Activated B cell treated with CpG ODN at 0.5 μM for 24 hours (primary cell): ENCODE measurements around the gene PLEKHH3. TPM values are rescaled to one million over a fixed set of nuclear protein-coding genes. Genes with fewer than 3 reads are reported as not detected.
"Not testable (repeated sequence)": the region's sequence is repeated elsewhere in the genome, so short reads cannot be mapped to it uniquely, and the experiment has no call there.

Experiments used
- ATAC-seq: fragments of 200-7000 bp; cut with Tn5 transposase; one replicate; pipeline ENCODE4 v1.10.0; 2021; ENCODE audit warnings: low read depth, mild to moderate bottlenecking, moderate library complexity
- CTCF ChIA-PET: fragments of 350-600 bp; sonication (Branson Sonifier 250); formaldehyde crosslinking; loops from one replicate; lab custom pipeline; 2021; ENCODE audit warnings: antibody characterized with exemption; lab: Charles Lee
- POLR2A ChIA-PET: fragments of 350-600 bp; sonication (Branson Sonifier 250); formaldehyde crosslinking; loops from one replicate; lab custom pipeline; 2021; ENCODE audit warnings: antibody characterized with exemption; lab: Charles Lee
- DNase-seq: peaks from one replicate; pipeline ENCODE4 v3.0.0; 2022
- H3K27ac Mint-ChIP-seq: one replicate; pipeline ENCODE4 v1.8.0; 2020; ENCODE audit warnings: mixed read lengths
- H3K27me3 Mint-ChIP-seq: one replicate; pipeline ENCODE4 v1.8.0; 2021; ENCODE audit warnings: mixed read lengths
- H3K36me3 Mint-ChIP-seq: one replicate; pipeline ENCODE4 v1.8.0; 2021; ENCODE audit warnings: low read depth, mixed read lengths
- H3K4me1 Mint-ChIP-seq: one replicate; pipeline ENCODE4 v1.8.0; 2021; ENCODE audit warnings: mixed read lengths
- H3K4me3 Mint-ChIP-seq: one replicate; pipeline ENCODE4 v1.8.0; 2020; ENCODE audit warnings: mild to moderate bottlenecking, mixed read lengths
- H3K9me3 Mint-ChIP-seq: one replicate; pipeline ENCODE4 v1.8.0; 2020; ENCODE audit warnings: mixed read lengths
- intact Hi-C: fragments of 100-400 bp; cut with micrococcal nuclease; formaldehyde crosslinking; loops from one replicate; pipeline ENCODE4 v1.15.1; 2024
- total RNA-seq: library from RNA; stranded (reverse); gene quantifications from 2 replicates; pipeline ENCODE4 v1.2.3, GENCODE V29; 2022
- TF ChIP-seq, protein P1 (sequence below): fragments of 200-600 bp; IDR thresholded peaks from one replicate; pipeline ENCODE4 v1.8.0; 2022; ENCODE audit warnings: antibody characterized with exemption, mild to moderate bottlenecking

PLEKHH3 gene
- total RNA-seq, 1 donor from 2014 or later = 0.80 TPM

DNA sequence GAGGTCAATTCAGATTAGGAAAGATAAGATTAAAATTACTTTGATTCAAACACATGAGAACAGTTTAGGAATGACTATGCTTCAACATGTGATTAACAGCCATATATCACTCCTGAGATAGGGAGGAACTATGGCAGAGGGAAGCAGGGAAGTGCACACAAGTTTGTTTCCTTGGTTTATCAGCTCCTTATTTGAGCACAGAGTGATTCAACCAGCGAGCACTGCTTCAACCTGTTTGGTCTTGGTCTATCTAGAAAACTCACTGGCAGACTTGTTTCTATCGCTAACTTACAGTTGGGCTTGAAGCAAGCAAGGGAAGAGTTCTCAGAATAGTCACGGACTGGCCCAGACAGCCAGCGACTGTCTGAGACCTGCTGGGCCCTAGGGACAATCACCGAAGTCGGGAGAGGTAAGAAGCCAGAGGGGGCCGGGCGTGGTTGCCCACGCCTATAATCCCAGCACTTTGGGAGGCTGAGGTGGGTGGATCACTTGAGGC is 43.8 kb downstream of the PLEKHH3 start:
- ChIA-PET POLR2A (interaction anchor here (0.5 to 0.7 kb wide), 2 partner anchors 26 to 89 kb away, joined by 4 to 8 read pairs; partner anchors contain the start of gene TUBG2), CTCF (no interaction called here)
- H3K4me1 Mint-ChIP-seq = no peaks in the 10 kb centered on the region
- DNase-seq (no peak), ATAC-seq (no peak)
- intact Hi-C loops = no loop called here
- TF ChIP-seq, protein P1, sequence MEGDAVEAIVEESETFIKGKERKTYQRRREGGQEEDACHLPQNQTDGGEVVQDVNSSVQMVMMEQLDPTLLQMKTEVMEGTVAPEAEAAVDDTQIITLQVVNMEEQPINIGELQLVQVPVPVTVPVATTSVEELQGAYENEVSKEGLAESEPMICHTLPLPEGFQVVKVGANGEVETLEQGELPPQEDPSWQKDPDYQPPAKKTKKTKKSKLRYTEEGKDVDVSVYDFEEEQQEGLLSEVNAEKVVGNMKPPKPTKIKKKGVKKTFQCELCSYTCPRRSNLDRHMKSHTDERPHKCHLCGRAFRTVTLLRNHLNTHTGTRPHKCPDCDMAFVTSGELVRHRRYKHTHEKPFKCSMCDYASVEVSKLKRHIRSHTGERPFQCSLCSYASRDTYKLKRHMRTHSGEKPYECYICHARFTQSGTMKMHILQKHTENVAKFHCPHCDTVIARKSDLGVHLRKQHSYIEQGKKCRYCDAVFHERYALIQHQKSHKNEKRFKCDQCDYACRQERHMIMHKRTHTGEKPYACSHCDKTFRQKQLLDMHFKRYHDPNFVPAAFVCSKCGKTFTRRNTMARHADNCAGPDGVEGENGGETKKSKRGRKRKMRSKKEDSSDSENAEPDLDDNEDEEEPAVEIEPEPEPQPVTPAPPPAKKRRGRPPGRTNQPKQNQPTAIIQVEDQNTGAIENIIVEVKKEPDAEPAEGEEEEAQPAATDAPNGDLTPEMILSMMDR = no peak
- H3K4me3 Mint-ChIP-seq = no peak overlapping the region
- H3K27me3 Mint-ChIP-seq = peaks cover 1% of the 10 kb centered on the region
- H3K27ac Mint-ChIP-seq = no peak overlapping the region
- H3K36me3 Mint-ChIP-seq = no peaks in the 10 kb centered on the region
- H3K9me3 Mint-ChIP-seq = no peaks in the 10 kb centered on the region

DNA sequence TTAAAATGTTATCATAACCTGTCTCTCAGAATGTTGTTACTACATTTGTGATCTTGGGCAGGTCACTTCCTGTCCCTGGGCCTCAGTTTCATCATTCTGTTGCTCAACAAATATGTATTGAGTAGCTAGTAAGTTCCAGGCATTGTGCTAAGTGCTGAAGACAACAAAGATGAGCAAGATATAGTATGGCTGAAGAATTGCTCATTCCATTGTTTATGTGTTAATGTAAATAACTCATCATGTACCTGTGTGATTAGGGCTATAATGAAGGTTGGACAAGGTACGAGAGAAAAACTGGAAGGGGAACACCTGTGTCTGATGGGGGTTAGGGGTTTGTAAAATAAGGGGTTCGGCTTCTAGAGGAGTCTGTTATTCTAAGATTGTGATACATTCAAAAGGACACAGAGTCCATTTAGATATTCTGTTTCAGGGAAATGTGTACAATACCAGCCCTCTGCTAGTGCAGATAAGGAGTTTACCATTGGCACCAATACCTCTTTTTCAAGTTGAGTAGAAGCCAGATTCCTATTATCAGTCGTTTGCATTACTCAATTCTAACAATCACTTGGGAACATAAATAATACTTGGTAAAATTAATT is 47.3 kb downstream of the PLEKHH3 start:
- Mint-ChIP-seq H3K36me3 (no peaks in the 10 kb centered on the region), H3K9me3 (no peaks in the 10 kb centered on the region), H3K27ac (no peak overlapping the region), H3K27me3 (peaks cover 1% of the 10 kb centered on the region), H3K4me1 (no peaks in the 10 kb centered on the region), H3K4me3 (no peak overlapping the region)
- intact Hi-C loops = no loop called here
- DNase-seq (no peak), ATAC-seq (no peak)
- ChIA-PET CTCF (no interaction called here), POLR2A (no interaction called here)
- TF ChIP-seq, protein P1 = no peak

DNA sequence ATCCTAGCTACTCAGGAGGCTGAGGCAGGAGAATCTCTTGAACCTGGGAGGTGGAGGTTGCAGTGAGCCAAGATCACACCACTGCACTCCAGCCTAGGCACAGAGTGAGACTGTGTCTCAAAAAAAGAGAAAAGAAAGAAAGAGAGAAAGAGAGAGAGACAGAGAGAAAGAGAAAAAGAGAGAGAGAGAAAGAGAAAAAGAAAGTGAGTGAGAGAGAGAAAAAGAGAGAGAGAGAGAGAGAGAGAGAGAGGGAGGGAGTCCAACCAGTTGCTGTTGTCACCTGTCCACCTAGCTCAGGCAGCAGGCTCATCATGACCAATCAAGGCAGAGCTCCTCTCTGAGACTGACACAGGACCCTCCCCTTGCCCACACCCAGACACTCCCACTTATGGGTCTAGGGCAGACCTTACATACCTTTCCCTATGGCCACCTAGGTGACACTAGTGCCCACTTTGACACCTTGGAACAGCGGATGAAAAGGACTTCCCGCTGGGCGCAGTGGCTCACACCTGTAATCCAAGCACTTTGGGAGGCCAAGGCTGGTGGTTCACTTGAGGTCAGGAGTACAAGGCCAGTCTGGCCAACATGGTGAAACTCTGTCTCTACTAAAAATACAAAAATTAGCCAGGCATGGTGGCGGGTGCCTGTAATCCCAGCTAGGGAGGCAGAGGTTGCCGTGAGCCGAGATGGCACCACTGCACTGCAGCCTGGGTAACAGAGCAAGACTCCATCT is 49.6 kb downstream of the PLEKHH3 start:
- H3K27ac Mint-ChIP-seq, CTCF ChIA-PET, ATAC-seq, H3K4me3 Mint-ChIP-seq, H3K4me1 Mint-ChIP-seq, H3K36me3 Mint-ChIP-seq, intact Hi-C loops, H3K27me3 Mint-ChIP-seq, POLR2A ChIA-PET, H3K9me3 Mint-ChIP-seq, DNase-seq: not testable (repeated sequence)

DNA sequence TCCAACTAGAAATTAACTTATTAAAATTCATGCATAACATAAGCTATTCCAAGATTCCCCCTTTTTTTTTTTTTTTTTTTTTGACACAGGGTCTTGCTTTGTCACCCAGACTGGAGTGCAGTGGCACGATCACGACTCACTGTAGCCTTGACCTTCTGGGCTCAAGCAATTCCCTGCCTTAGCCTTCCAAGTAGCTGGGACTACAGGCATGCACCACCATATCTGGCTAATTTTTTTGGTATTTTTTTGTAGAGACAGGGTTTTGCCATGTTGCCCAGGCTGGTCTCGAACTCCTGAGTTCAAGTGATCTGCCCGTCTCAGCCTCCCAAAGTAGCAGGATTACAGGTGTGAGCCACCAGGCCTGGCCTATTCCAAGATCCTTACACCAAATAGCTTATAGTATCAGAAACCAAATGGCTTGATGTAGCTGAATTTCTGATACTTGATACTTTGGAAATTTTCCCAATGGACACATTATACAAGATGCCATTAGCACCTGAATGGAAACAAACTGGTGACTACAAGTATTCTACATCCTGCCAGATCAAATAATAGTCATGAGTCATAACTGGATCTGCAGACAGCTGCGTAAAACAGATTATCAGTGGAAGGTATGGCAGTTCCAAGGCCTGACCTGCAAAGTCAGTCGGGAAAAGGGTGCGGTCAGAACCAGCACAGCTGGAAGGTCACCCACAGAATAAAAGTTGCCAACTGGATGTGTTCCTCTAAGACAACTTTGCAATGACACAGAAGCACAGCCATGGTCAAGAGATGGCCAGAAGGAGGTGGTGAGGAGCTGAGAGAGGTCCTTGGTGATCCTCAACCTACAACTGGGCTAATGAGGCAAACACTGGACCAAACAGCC is 52.8 kb downstream of the PLEKHH3 start:
- ATAC-seq (no peak), DNase-seq (no peak)
- Mint-ChIP-seq H3K9me3 (no peaks in the 10 kb centered on the region), H3K36me3 (no peaks in the 10 kb centered on the region), H3K27me3 (no peaks in the 10 kb centered on the region), H3K4me3 (no peak overlapping the region), H3K4me1 (peaks cover 3% of the 10 kb centered on the region), H3K27ac (no peak overlapping the region)
- ChIA-PET CTCF (no interaction called here), POLR2A (interaction anchor here (0.6 kb wide), 1 partner anchor 46 kb away, joined by 4 read pairs; no protein-coding TSS in a partner anchor)
- intact Hi-C loops = no loop called here
- TF ChIP-seq, protein P1 = no peak

DNA sequence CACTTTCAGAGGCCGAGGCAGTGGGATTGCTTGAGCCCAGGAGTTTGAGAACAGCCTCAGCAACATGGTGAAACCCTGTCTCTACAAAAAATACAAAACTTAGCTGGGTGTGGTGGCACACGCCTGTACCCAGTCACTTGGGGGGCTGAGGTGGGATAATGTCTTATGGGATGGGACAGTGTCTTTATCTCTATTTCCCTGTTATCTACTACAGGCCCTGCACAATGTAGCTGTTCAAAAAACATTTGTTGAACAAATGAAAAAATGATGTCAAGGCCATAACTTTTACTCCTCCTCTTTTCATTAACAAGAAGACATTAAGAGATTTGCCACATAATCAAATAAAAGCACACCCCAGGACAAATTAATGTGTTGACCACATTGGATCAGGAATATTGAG is 53.5 kb downstream of the PLEKHH3 start:
- Mint-ChIP-seq H3K4me1 (peaks cover 10% of the 10 kb centered on the region), H3K27me3 (no peaks in the 10 kb centered on the region), H3K27ac (no peak overlapping the region), H3K36me3 (no peaks in the 10 kb centered on the region), H3K4me3 (no peak overlapping the region), H3K9me3 (no peaks in the 10 kb centered on the region)
- ChIA-PET CTCF (no interaction called here), POLR2A (interaction anchor here (0.6 kb wide), 1 partner anchor 46 kb away, joined by 4 read pairs; no protein-coding TSS in a partner anchor)
- ATAC-seq (no peak), DNase-seq (no peak)
- TF ChIP-seq, protein P1 = no peak
- intact Hi-C loops = no loop called here

DNA sequence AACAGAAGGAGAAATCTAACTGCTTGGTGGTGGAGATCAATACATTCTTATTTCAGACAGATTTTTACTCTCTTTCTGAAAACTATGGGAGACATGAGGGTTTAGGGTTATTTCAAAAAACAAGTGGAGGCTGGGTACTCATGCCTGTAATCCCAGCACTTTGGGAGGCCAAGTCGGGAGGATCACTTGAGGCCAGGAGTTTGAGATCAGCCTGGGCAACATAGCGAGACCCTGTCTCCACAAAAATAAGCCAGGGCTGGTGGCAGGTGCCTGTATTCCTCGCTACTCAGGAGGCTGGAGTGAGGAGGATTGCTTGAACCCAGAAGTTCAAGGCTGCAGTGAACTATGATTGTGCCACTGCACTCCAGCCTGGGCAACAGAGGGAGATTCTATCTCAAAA is 54.8 kb downstream of the PLEKHH3 start:
- ATAC-seq, H3K36me3 Mint-ChIP-seq, H3K4me3 Mint-ChIP-seq, H3K9me3 Mint-ChIP-seq, H3K27me3 Mint-ChIP-seq, H3K27ac Mint-ChIP-seq, intact Hi-C loops, DNase-seq: not testable (repeated sequence)
- ChIA-PET CTCF (interaction anchor here (1.1 kb wide), 1 partner anchor 44 kb away, joined by 3 read pairs; no protein-coding TSS in a partner anchor), POLR2A (interaction anchor here (0.7 kb wide), 1 partner anchor 8 kb away, joined by 3 read pairs; no protein-coding TSS in a partner anchor)
- peaks cover 18% of the 10 kb centered on the region for H3K4me1 Mint-ChIP-seq
